PC-3 (cell line): ENCODE data around the gene PADI3. TPM values are rescaled to one million over a fixed set of nuclear protein-coding genes. Genes with fewer than 3 reads are reported as not detected.

Experiments
- ATAC-seq: fragments of 200-7000 bp; cut with Tn5 transposase; 2 replicates; pipeline ENCODE4 v1.9.1; 2020; ENCODE audit warnings: mild to moderate bottlenecking, moderate library complexity
- BruUV-seq: library from RNA; stranded (reverse); fragments of 400-500 nt; replicated peaks from 2 replicates; lab custom pipeline; 2021; lab: Mats Ljungman, UMichigan
- CTCF ChIA-PET: fragments of 300-600 bp; sonication (Branson Sonifier 250); formaldehyde crosslinking; loops from one replicate; lab custom pipeline; 2022; ENCODE audit warnings: antibody characterized with exemption; lab: Charles Lee
- POLR2A ChIA-PET: fragments of 300-600 bp; sonication (Branson Sonifier 250); formaldehyde crosslinking; loops from one replicate; lab custom pipeline; 2022; ENCODE audit warnings: antibody characterized with exemption; ENCODE audit not compliant: unreplicated experiment; lab: Charles Lee
- DNase-seq: peaks from one replicate; pipeline ENCODE4 v3.0.0-alpha.2; 2015
- H2AFZ ChIP-seq: fragments of 300-600 bp; sonication (generic); 2 replicates; pipeline ENCODE4 v1.6.0; 2016; ENCODE audit warnings: antibody characterized with exemption, low read length
- H3F3A ChIP-seq: fragments of 300-600 bp; sonication (generic); one replicate; pipeline ENCODE4 v1.6.0; 2017; ENCODE audit warnings: antibody characterized with exemption, low read length, control low read depth, mild to moderate bottlenecking; ENCODE audit not compliant: unreplicated experiment
- H3K27ac ChIP-seq: fragments of 300-600 bp; sonication (generic); 2 replicates; pipeline ENCODE4 v1.5.1; 2016; ENCODE audit warnings: mild to moderate bottlenecking, low read length
- H3K27me3 ChIP-seq: fragments of 300-600 bp; sonication (generic); 2 replicates; pipeline ENCODE4 v1.6.1; 2016; ENCODE audit warnings: low read length, mixed read lengths
- H3K36me3 ChIP-seq: fragments of 300-600 bp; sonication (generic); 2 replicates; pipeline ENCODE4 v1.6.1; 2016; ENCODE audit warnings: low read depth, mixed run types, low read length, mixed read lengths
- H3K4me1 ChIP-seq: fragments of 300-600 bp; sonication (generic); 2 replicates; pipeline ENCODE4 v1.5.1; 2016; ENCODE audit warnings: low read length; ENCODE audit not compliant: insufficient read depth
- H3K4me2 ChIP-seq: fragments of 300-600 bp; sonication (generic); 2 replicates; pipeline ENCODE4 v1.6.0; 2016; ENCODE audit warnings: low read length
- H3K4me3 ChIP-seq: fragments of 300-600 bp; sonication (generic); 2 replicates; pipeline ENCODE4 v1.5.1; 2016; ENCODE audit warnings: mild to moderate bottlenecking, low read length, mixed read lengths
- H3K79me2 ChIP-seq: fragments of 300-600 bp; sonication (generic); 2 replicates; pipeline ENCODE4 v1.6.1; 2017; ENCODE audit warnings: low read length, mixed read lengths
- H3K9ac ChIP-seq: fragments of 300-600 bp; sonication (generic); 2 replicates; pipeline ENCODE4 v1.6.0; 2016; ENCODE audit warnings: mild to moderate bottlenecking, low read length
- H3K9me2 ChIP-seq: fragments of 300-600 bp; sonication (generic); replicated peaks from 2 replicates; pipeline ENCODE4 v1.6.1; 2016; ENCODE audit warnings: mixed run types, low read length, mixed read lengths
- H3K9me3 ChIP-seq: fragments of 300-600 bp; sonication (generic); 2 replicates; pipeline ENCODE4 v1.6.1; 2016; ENCODE audit warnings: low read length, mixed read lengths
- H4K20me1 ChIP-seq: fragments of 300-600 bp; sonication (generic); 2 replicates; pipeline ENCODE4 v1.6.1; 2016; ENCODE audit warnings: low read length, mixed read lengths
- EZH2 ChIP-seq: fragments of 300-600 bp; sonication (generic); IDR thresholded peaks from one replicate; pipeline ENCODE4 v1.6.1; 2017; ENCODE audit warnings: antibody characterized with exemption, mild to moderate bottlenecking, low read length; ENCODE audit not compliant: unreplicated experiment
- EZH2phosphoT487 ChIP-seq: fragments of 300-600 bp; sonication (generic); IDR thresholded peaks from 2 replicates; pipeline ENCODE4 v1.6.1; 2018; ENCODE audit warnings: mild to moderate bottlenecking, antibody characterized with exemption, low read length, borderline replicate concordance
- intact Hi-C: fragments of 100-400 bp; cut with micrococcal nuclease; formaldehyde crosslinking; loops from 2 replicates; pipeline ENCODE4 v1.9.0; 2023
- total RNA-seq: library from RNA; depleted of rRNA; stranded (reverse); fragments of >200 nt; gene quantifications from 2 replicates; pipeline ENCODE4 v1.2.3, GENCODE V29; 2014
- TF ChIP-seq, protein P1 (sequence below): fragments of 300-600 bp; sonication (generic); conservative IDR thresholded peaks from 2 replicates; pipeline ENCODE4 v1.5.1; 2017; ENCODE audit warnings: antibody characterized with exemption, low read depth, mild to moderate bottlenecking, low read length

Gene PADI3
- total RNA-seq, 1 experiment from 2014 or later, result 0.26 TPM

DNA sequence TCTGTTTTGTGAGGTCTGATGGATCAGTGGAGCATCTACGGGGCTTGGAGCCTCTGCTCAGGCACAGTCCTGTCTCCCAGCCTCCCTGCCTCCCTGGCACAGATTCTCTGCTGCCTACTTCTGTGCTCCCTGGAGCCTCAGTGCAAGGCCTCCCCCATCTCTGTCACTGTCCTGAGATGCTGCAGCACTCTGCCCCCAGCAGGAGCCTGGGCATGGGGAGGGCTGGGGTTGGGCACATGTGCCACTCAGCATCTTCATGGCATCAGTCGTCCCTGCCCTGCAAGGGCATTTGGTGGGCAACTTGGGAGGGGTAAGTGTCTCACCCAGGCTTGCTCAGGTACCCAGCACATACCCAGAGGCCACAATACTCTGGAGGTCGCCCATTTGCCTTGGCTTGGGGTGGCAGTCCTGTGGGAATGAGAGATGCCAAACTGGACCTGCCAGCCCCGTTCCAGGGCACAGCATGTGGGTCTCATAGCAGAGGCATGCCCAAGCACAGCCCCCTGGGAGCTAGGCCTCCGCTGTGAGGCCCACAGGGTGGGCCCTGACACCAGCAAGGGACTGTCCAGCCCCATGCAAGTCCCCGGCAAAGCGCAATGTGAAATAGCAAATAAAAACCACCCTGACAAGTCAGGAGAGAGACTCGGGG is 28.7 kb downstream of the PADI3 start:
- Histone ChIP-seq H3K79me2 (no peaks in the 10 kb centered on the region), H3K9ac (no peak overlapping the region), H3K9me3 (no peaks in the 10 kb centered on the region), H2AFZ (no peak overlapping the region), H3K4me1 (peaks cover 10% of the 10 kb centered on the region), H3K36me3 (no peaks in the 10 kb centered on the region), H3K9me2 (no peaks in the 10 kb centered on the region), H3K27ac (no peak overlapping the region), H3K4me2 (no peak overlapping the region), H3F3A (no peaks in the 10 kb centered on the region), H3K4me3 (no peak overlapping the region), H4K20me1 (no peaks in the 10 kb centered on the region), H3K27me3 (no peaks in the 10 kb centered on the region)
- ChIA-PET CTCF (no interaction called here), POLR2A (no interaction called here)
- TF ChIP-seq, protein P1, sequence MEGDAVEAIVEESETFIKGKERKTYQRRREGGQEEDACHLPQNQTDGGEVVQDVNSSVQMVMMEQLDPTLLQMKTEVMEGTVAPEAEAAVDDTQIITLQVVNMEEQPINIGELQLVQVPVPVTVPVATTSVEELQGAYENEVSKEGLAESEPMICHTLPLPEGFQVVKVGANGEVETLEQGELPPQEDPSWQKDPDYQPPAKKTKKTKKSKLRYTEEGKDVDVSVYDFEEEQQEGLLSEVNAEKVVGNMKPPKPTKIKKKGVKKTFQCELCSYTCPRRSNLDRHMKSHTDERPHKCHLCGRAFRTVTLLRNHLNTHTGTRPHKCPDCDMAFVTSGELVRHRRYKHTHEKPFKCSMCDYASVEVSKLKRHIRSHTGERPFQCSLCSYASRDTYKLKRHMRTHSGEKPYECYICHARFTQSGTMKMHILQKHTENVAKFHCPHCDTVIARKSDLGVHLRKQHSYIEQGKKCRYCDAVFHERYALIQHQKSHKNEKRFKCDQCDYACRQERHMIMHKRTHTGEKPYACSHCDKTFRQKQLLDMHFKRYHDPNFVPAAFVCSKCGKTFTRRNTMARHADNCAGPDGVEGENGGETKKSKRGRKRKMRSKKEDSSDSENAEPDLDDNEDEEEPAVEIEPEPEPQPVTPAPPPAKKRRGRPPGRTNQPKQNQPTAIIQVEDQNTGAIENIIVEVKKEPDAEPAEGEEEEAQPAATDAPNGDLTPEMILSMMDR, result no peak
- TF ChIP-seq EZH2phosphoT487 (no peak), EZH2 (no peak)
- intact Hi-C loops, result no loop called here
- BruUV-seq, result no TSS peak
- no peak for DNase-seq
- ATAC-seq, result no peak

DNA sequence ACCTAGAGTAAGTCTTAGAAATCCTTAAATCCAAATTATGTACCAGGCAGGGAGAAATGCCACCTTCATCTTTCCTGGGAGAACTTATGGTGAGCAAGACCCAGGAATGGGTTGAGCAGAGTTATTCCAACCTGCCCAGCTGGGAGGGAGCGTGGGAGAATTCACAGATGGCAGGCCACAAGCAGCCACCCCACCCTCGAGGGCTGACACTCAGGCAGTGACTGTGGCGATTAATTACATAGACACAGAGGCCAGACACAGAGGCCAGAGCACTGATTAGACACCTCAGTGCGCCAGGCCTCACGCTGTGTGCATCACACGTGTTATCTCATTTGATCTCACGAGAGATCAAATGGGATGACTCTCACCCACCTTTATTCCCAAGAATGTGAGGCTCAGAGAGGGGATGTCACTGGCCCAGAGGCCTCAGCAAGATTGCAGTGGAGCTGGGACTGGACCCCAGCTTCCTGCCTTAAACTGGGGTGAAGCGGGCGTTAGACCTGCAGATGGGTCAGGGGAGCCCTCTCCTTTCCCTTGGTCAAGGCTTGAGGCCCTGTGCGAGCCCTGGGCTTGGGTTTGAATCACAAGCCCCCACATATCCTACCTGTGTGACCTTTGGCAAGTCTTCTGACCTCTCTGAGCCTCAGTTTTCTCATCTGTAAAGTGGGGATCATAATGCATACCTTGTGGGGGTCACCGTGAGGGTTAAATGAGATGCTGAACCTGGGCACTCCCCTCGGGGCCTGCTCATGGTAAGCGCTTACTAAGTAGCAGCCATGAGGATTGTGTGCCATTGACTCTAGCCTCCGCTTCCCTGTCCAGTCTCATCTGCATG is 30.3 kb downstream of the PADI3 start:
- intact Hi-C loops, result no loop called here
- Histone ChIP-seq H3K4me2 (no peak overlapping the region), H3K9me2 (no peaks in the 10 kb centered on the region), H2AFZ (no peak overlapping the region), H3K9me3 (no peaks in the 10 kb centered on the region), H3K9ac (no peak overlapping the region), H3K4me3 (no peak overlapping the region), H3F3A (no peaks in the 10 kb centered on the region), H3K79me2 (no peaks in the 10 kb centered on the region), H3K4me1 (peaks cover 10% of the 10 kb centered on the region), H4K20me1 (no peaks in the 10 kb centered on the region), H3K27me3 (no peaks in the 10 kb centered on the region), H3K36me3 (no peaks in the 10 kb centered on the region), H3K27ac (no peak overlapping the region)
- POLR2A ChIA-PET, result no interaction called here
- CTCF ChIA-PET, result no interaction called here
- BruUV-seq, result no TSS peak
- DNase-seq (no peak), ATAC-seq (no peak)
- TF ChIP-seq EZH2 (no peak), EZH2phosphoT487 (no peak)
- TF ChIP-seq, protein P1, result no peak
